Psoas muscle (tissue), 8 donors: Measurements from ENCODE around the gene MUTYH. TPM values are rescaled to one million over a fixed set of nuclear protein-coding genes. Genes with fewer than 3 reads are reported as not detected.

Source experiments
- ATAC-seq, 4 donors: fragments of 200-7000 bp; cut with Tn5 transposase; one replicate each; pipeline ENCODE4 v1.9.1; 2020; ENCODE audit warnings: moderate library complexity in 3 of 4, mild to moderate bottlenecking in 2 of 4
- DNase-seq, 2 donors: peaks; one replicate each; pipeline ENCODE4 v3.0.0-alpha.2; 2020
- H3K27ac ChIP-seq: fragments of 200-600 bp; one replicate; pipeline ENCODE4 v1.8.0; 2022
- H3K27me3 ChIP-seq, 3 donors: fragments of 200-600 bp in 1 of 3; one replicate each; pipeline versions ENCODE4 v1.6.1 to v1.8.0; 2013 to 2022; ENCODE audit warnings: low read length in 2 of 3, mild to moderate bottlenecking in 2 of 3, moderate library complexity in 1 of 3; ENCODE audit not compliant: insufficient read depth in 3 of 3
- H3K36me3 ChIP-seq, 2 donors: fragments of 200-600 bp in 1 of 2; one replicate each; pipeline versions ENCODE4 v1.6.1 to v1.8.0; 2013 to 2022; ENCODE audit warnings: low read depth in 1 of 2, mild to moderate bottlenecking in 1 of 2, moderate library complexity in 1 of 2; ENCODE audit not compliant: insufficient read depth in 1 of 2
- H3K4me1 ChIP-seq: fragments of 200-600 bp; one replicate; pipeline ENCODE4 v1.8.0; 2022
- H3K4me3 ChIP-seq: fragments of 200-600 bp; one replicate; pipeline ENCODE4 v1.8.0; 2022; ENCODE audit warnings: mild to moderate bottlenecking
- H3K9me3 ChIP-seq: fragments of 200-600 bp; one replicate; pipeline ENCODE4 v1.8.0; 2022
- WGBS, 3 donors: extraction: QIAGEN DNeasy Blood & Tissue Kit; methylation state at CpG; one replicate each; pipeline versions ENCODE4 v1.1.6 to v1.1.7; 2013; 5-methylcytosine and 5-hydroxymethylcytosine counted together
- intact Hi-C, 2 donors: fragments of 100-400 bp; cut with DNase I; formaldehyde crosslinking; loops; one replicate each; pipeline versions ENCODE4 v1.11.0 to v1.14.2; 2022
- polyA plus RNA-seq, 3 donors: library from polyadenylated mRNA; stranded (reverse); fragments of 200-250 nt; gene quantifications; one replicate each; pipeline ENCODE4 v1.2.3, GENCODE V29; 2013
- total RNA-seq, 4 donors: library from RNA; stranded (reverse); fragmentation: NEBNext Ultra II Directional in 2 of 4; extraction: Animal tissue kit (Norgen Biotek cat#: 25700) in 2 of 4; gene quantifications; one replicate each; pipeline versions ENCODE4 v1.2.1 to v1.2.4, GENCODE V29; 2021 to 2023
- TF ChIP-seq, protein P1 (sequence below): fragments of 200-600 bp; IDR thresholded peaks from one replicate; pipeline ENCODE4 v1.8.0; 2022; ENCODE audit warnings: antibody characterized with exemption
- donor health status: healthy with polysubstance abuse.
- donor health status: DM: no; HTN: no; CAD: no; lungs with moderate emphysema.
- donor health status: Bipolar disorder and iron deficiency.
- donor health status: healthy.
- donor health status: DM: yes; HTN: yes; CAD: no.
- donor health status: DM: no; HTN: no; CAD: no.
- donor health status: DM: no; HTN: no; CAD: no.
- donor health status: DM: yes; HTN: yes; CAD: no.

MUTYH gene
- total and polyA plus RNA-seq, 7 donors = 7.7 to 16.6 (median 8.4) TPM

DNA sequence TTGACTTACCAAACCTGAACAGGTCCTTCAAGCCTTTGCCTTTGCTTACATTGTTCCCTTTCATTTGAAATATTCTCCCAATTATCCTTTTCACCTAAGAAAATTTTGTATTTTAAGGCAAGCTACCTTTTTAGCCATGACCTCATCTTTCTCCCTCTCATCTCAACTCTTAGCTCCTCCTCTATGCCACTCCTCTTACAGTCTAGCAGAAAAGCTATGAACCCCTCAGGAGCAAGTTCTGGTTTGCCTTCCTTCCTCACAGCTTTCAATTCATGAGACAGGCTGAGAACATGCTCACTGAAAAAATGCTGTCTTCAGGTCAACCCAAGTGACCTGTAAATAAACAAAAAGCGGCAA lies 8.3 kb upstream of the MUTYH start:
- intact Hi-C loops = no loop called here
- H3K4me1 ChIP-seq = peaks cover 44% of the 10 kb centered on the region
- ATAC-seq (peak; percentile 7 to 44 (median 28)), DNase-seq (no peak)
- TF ChIP-seq, protein P1, sequence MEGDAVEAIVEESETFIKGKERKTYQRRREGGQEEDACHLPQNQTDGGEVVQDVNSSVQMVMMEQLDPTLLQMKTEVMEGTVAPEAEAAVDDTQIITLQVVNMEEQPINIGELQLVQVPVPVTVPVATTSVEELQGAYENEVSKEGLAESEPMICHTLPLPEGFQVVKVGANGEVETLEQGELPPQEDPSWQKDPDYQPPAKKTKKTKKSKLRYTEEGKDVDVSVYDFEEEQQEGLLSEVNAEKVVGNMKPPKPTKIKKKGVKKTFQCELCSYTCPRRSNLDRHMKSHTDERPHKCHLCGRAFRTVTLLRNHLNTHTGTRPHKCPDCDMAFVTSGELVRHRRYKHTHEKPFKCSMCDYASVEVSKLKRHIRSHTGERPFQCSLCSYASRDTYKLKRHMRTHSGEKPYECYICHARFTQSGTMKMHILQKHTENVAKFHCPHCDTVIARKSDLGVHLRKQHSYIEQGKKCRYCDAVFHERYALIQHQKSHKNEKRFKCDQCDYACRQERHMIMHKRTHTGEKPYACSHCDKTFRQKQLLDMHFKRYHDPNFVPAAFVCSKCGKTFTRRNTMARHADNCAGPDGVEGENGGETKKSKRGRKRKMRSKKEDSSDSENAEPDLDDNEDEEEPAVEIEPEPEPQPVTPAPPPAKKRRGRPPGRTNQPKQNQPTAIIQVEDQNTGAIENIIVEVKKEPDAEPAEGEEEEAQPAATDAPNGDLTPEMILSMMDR = no peak
- H3K27ac ChIP-seq = peak overlapping the region; percentile 80
- no peaks in the 10 kb centered on the region for H3K9me3 ChIP-seq
- H3K4me3 ChIP-seq = peak overlapping the region; percentile 41
- H3K36me3 ChIP-seq = peaks cover 0 to 26% of the 10 kb centered on the region in 2 donors
- H3K27me3 ChIP-seq = no peaks in the 10 kb centered on the region
- 0 to 10% (median 7%) methylated on average over 1 of the region's 1 CpG for WGBS, 3 donors

GRCh38 chr1:45348020-45348419 lies 7.8 kb upstream of the MUTYH start:
- H3K4me1 ChIP-seq = peaks cover 39% of the 10 kb centered on the region
- H3K36me3 ChIP-seq = peaks cover 0 to 31% of the 10 kb centered on the region in 2 donors
- peak overlapping the region; percentile 80 for H3K27ac ChIP-seq
- intact Hi-C loops = no loop called here
- H3K9me3 ChIP-seq = no peaks in the 10 kb centered on the region
- peak overlapping the region; percentile 41 for H3K4me3 ChIP-seq
- ATAC-seq (peak in 3 of 4 donors; percentile 28 to 37 (median 30)), DNase-seq (no peak)
- 67 to 72% (median 71%) methylated on average over 2 of the region's 2 CpGs for WGBS, 3 donors
- no peaks in the 10 kb centered on the region for H3K27me3 ChIP-seq
- TF ChIP-seq, protein P1 = no peak

GRCh38 chr1:45346473-45346872 lies 6.2 kb upstream of the MUTYH start:
- ATAC-seq (no peak), DNase-seq (no peak)
- peaks cover 8 to 47% of the 10 kb centered on the region in 2 donors for H3K36me3 ChIP-seq
- no peaks in the 10 kb centered on the region for H3K9me3 ChIP-seq
- H3K27ac ChIP-seq = no peak overlapping the region
- TF ChIP-seq, protein P1 = no peak
- H3K4me3 ChIP-seq = no peak overlapping the region
- intact Hi-C loops = no loop called here
- H3K27me3 ChIP-seq = no peaks in the 10 kb centered on the region
- H3K4me1 ChIP-seq = peaks cover 43% of the 10 kb centered on the region
- WGBS, 3 donors = 78 to 100% (median 83%) methylated on average over 2 of the region's 2 CpGs

DNA sequence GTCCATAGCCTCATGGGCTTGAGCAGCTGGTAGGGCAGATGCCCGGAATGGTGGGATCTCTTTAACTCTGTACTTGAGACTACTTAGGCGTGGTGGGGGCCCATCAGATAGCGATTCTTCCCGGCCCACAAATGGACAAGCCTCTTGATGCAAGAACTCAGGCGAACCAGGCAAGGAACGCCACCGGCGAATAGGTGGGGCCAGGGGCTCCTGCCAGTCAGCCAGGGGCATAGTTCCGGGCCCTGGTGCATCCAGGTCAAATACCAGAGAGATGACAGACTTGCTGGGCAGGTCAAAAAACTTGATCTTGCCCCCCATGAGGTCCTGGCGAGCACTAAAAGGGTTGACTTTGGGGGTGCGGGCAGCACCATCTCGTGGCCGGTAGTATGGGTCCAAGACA lies 4.8 kb upstream of the MUTYH start:
- Histone ChIP-seq H3K36me3 (peaks cover 8 to 49% of the 10 kb centered on the region in 2 donors), H3K9me3 (no peaks in the 10 kb centered on the region), H3K27ac (no peak overlapping the region), H3K27me3 (no peaks in the 10 kb centered on the region), H3K4me1 (peaks cover 48% of the 10 kb centered on the region), H3K4me3 (no peak overlapping the region)
- ATAC-seq (no peak), DNase-seq (no peak)
- intact Hi-C loops = no loop called here
- WGBS, 3 donors = 95% methylated on average over 13 of the region's 13 CpGs
- TF ChIP-seq, protein P1 = no peak

GRCh38 chr1:45344499-45344898 lies 4.3 kb upstream of the MUTYH start:
- Histone ChIP-seq H3K4me1 (peaks cover 43% of the 10 kb centered on the region), H3K36me3 (peaks cover 8 to 49% of the 10 kb centered on the region in 2 donors), H3K27me3 (no peaks in the 10 kb centered on the region), H3K27ac (no peak overlapping the region), H3K4me3 (no peak overlapping the region), H3K9me3 (no peaks in the 10 kb centered on the region)
- WGBS, 3 donors = 86 to 96% (median 89%) methylated on average over 2 of the region's 2 CpGs
- intact Hi-C loops = no loop called here
- ATAC-seq (no peak), DNase-seq (no peak)
- TF ChIP-seq, protein P1 = no peak
